Erythroblast (primary cell): Measurements from ENCODE around the gene ATP6V1G1.

Experiments
- GATA1 ChIP-seq: IDR thresholded peaks from 2 replicates; pipeline ENCODE4 v1.6.1; 2011; ENCODE audit warnings: low read depth, mild to moderate bottlenecking, control low read depth, low read length, moderate library complexity
- POLR2A ChIP-seq: IDR thresholded peaks from 2 replicates; pipeline ENCODE4 v1.6.1; 2011; ENCODE audit warnings: mild to moderate bottlenecking, low read length

DNA sequence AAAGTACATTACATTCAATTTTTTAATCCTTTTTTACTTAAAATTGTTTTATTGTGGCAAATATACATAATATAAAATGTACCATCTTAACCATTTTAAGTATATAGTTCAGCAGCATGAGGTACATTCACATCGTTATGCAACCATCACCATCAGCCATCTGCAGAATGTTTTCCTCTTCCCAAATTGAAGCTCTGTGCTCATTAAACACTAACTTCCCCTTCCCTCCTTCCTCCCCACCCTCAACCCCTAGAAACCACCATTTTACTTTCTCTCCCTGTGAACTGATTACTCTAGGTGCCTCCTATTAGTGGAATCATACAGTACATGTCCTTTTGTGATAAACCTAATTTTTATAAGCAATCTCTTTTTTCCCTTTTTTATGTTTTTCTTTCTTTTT is 54.4 kb downstream of the ATP6V1G1 start:
- TF ChIP-seq POLR2A, result no peak
- no peak for TF ChIP-seq GATA1
